HEK293 (cell line): ENCODE measurements around the gene TANK.
A peak's percentile ranks its signal among the peaks of the same experiment; 100 is the strongest.

Experiments used
- CTCF ChIA-PET: fragments of 350-600 bp; formaldehyde crosslinking; extraction: SDS; loops from one replicate; lab custom pipeline; 2021; ENCODE audit warnings: antibody characterized with exemption; lab: Yijun Ruan, JAX
- POLR2A ChIA-PET: fragments of 300-600 bp; formaldehyde crosslinking; extraction: SDS; loops from one replicate; lab custom pipeline; 2020; ENCODE audit warnings: antibody characterized with exemption, inconsistent platforms; lab: Yijun Ruan, JAX
- H3K27ac ChIP-seq: fragments of 200-500 bp; sonication (Bioruptor generic); 2 replicates; pipeline ENCODE4 v1.5.1; 2014; ENCODE audit warnings: low read depth, low read length, control low read depth, inconsistent platforms; ENCODE audit errors: extremely low read depth
- H3K36me3 ChIP-seq, 2 experiments: fragments of 200-500 bp in 1 of 2; sonication (Bioruptor generic) in 1 of 2; 1 replicate in 1 of 2; 2 replicates in 1 of 2; pipeline ENCODE4 v1.5.1; 2014 to 2017; ENCODE audit warnings: inconsistent platforms in 2 of 2, low read length in 2 of 2; ENCODE audit not compliant: control insufficient read depth in 2 of 2, insufficient read depth in 1 of 2
- H3K4me1 ChIP-seq: fragments of 200-500 bp; sonication (Bioruptor generic); 2 replicates; pipeline ENCODE4 v1.5.1; 2014; ENCODE audit warnings: mild to moderate bottlenecking, low read length, inconsistent platforms; ENCODE audit not compliant: control insufficient read depth, insufficient read depth
- H3K4me3 ChIP-seq: 2 replicates; pipeline ENCODE4 v1.5.1; 2011; ENCODE audit warnings: low read depth, mild to moderate bottlenecking, control low read depth, low read length, moderate library complexity
- H3K9me3 ChIP-seq: fragments of 200-500 bp; sonication (Bioruptor generic); 2 replicates; pipeline ENCODE4 v1.5.1; 2014; ENCODE audit warnings: low read depth, low read length, inconsistent platforms; ENCODE audit not compliant: control insufficient read depth, insufficient read depth
- BCL11B ChIP-seq: fragments of 450-650 bp; formaldehyde crosslinking; IDR thresholded peaks from 2 replicates; pipeline ENCODE4 v1.5.1; 2016; ENCODE audit warnings: low read depth, missing biosample characterization, missing genetic modification characterization
- FEZF1 ChIP-seq: fragments of 450-650 bp; formaldehyde crosslinking; IDR thresholded peaks from 2 replicates; pipeline ENCODE4 v1.5.1; 2016; ENCODE audit warnings: missing biosample characterization, missing genetic modification characterization
- KLF16 ChIP-seq: fragments of 450-650 bp; formaldehyde crosslinking; IDR thresholded peaks from 2 replicates; pipeline ENCODE4 v1.5.1; 2017; ENCODE audit warnings: missing biosample characterization, missing genetic modification characterization
- REST ChIP-seq: fragments of 450-650 bp; formaldehyde crosslinking; IDR thresholded peaks from 2 replicates; pipeline ENCODE4 v1.5.1; 2016; ENCODE audit warnings: missing biosample characterization, missing genetic modification characterization
- ZNF121 ChIP-seq: fragments of 450-650 bp; formaldehyde crosslinking; IDR thresholded peaks from 2 replicates; pipeline ENCODE4 v1.5.1; 2016; ENCODE audit warnings: missing biosample characterization, missing genetic modification characterization
- ZNF18 ChIP-seq: fragments of 450-650 bp; formaldehyde crosslinking; IDR thresholded peaks from 2 replicates; pipeline ENCODE4 v1.5.1; 2016; ENCODE audit warnings: missing biosample characterization, missing genetic modification characterization
- ZNF202 ChIP-seq: fragments of 450-650 bp; formaldehyde crosslinking; IDR thresholded peaks from 2 replicates; pipeline ENCODE4 v1.5.1; 2016; ENCODE audit warnings: missing biosample characterization, missing genetic modification characterization, borderline replicate concordance
- ZNF24 ChIP-seq: fragments of 450-650 bp; formaldehyde crosslinking; IDR thresholded peaks from 2 replicates; pipeline ENCODE4 v1.5.1; 2016; ENCODE audit warnings: missing biosample characterization, missing genetic modification characterization
- ZNF266 ChIP-seq: fragments of 450-650 bp; formaldehyde crosslinking; IDR thresholded peaks from 2 replicates; pipeline ENCODE4 v1.5.1; 2016; ENCODE audit warnings: missing biosample characterization, missing genetic modification characterization, low read depth
- ZNF394 ChIP-seq: fragments of 450-650 bp; formaldehyde crosslinking; IDR thresholded peaks from 2 replicates; pipeline ENCODE4 v1.5.1; 2016; ENCODE audit warnings: missing biosample characterization, missing genetic modification characterization, mild to moderate bottlenecking, moderate library complexity, borderline replicate concordance
- ZNF404 ChIP-seq: fragments of 450-650 bp; formaldehyde crosslinking; IDR thresholded peaks from 2 replicates; pipeline ENCODE4 v1.5.1; 2017; ENCODE audit warnings: missing biosample characterization, missing genetic modification characterization
- ZNF518A ChIP-seq: fragments of 450-650 bp; formaldehyde crosslinking; conservative IDR thresholded peaks from 2 replicates; pipeline ENCODE4 v1.5.1; 2016; ENCODE audit warnings: low read depth, missing biosample characterization, missing genetic modification characterization
- ZNF707 ChIP-seq: fragments of 450-650 bp; formaldehyde crosslinking; IDR thresholded peaks from 2 replicates; pipeline ENCODE4 v1.5.1; 2016; ENCODE audit warnings: missing biosample characterization, missing genetic modification characterization
- ZNF76 ChIP-seq: fragments of 450-650 bp; formaldehyde crosslinking; IDR thresholded peaks from 2 replicates; pipeline ENCODE4; 2016; ENCODE audit warnings: low read depth, missing biosample characterization, missing genetic modification characterization, borderline replicate concordance

Gene TANK

GRCh38 chr2:161134547-161135518, 25.4 kb upstream of the TANK start (continued):
- TF ChIP-seq ZNF518A (tag by site-specific recombination) (no peak), ZNF394 (tag by site-specific recombination) (0 out of 2 replicates have a peak, but pooled peaks have one; percentile 30), ZNF707 (tag by site-specific recombination) (no peak)

- TF ChIP-seq ZNF266 (tag by site-specific recombination): no peak
- no peak for TF ChIP-seq ZNF202 (tag by site-specific recombination)
- no peak for TF ChIP-seq KLF16
- TF ChIP-seq ZNF121 (tag by site-specific recombination): no peak
- no peak for TF ChIP-seq REST (tag by site-specific recombination)
- no peak for TF ChIP-seq FEZF1
- TF ChIP-seq ZNF76 (tag by site-specific recombination): no peak
- TF ChIP-seq ZNF404 (tag by site-specific recombination): no peak
- TF ChIP-seq ZNF24 (tag by site-specific recombination): no peak
- TF ChIP-seq BCL11B: no peak
- TF ChIP-seq ZNF18: no peak
- CTCF ChIA-PET: interaction anchor here (0.5 kb wide), 1 partner anchor 573 kb away, joined by 3 read pairs; no protein-coding TSS in a partner anchor
- POLR2A ChIA-PET: no interaction called here
- Histone ChIP-seq H3K4me1 (peaks cover 14% of the 10 kb centered on the region), H3K4me3 (no peak overlapping the region), H3K9me3 (no peaks in the 10 kb centered on the region), H3K36me3 (no peaks in the 10 kb centered on the region), H3K27ac (no peak overlapping the region)
Measured at GRCh38 chr2:161135951-161136593, 24.2 kb upstream of the TANK start.
